GM19438 (cell line): Measurements from ENCODE around the gene MGAT4B.

ENCODE experiments used
- ATAC-seq: cut with Tn5 transposase; IDR thresholded peaks from one replicate; pipeline ENCODE4 v1.9.1; 2021; ENCODE audit warnings: low read depth; ENCODE audit not compliant: unreplicated experiment

MGAT4B gene

DNA sequence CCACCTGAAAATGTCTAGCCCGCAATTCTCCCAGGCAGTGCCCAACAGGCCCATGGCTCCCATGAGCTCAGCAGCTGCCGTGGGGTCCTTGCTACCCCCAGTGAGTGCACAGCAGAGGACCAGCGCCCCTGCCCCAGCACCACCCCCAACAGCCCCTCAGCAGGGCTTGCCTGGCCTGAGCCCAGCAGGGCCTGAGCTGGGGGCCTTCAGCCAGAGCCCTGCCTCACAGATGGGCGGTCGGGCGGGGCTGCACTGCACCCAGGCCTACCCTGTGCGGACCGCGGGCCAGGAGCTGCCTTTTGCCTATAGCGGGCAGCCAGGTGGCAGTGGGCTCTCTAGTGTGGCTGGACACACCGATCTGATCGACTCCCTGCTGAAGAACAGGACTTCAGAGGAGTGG is 32.2 kb downstream of the MGAT4B start:
- no peak for ATAC-seq

GRCh38 chr5:179773686-179774040 is 33.0 kb downstream of the MGAT4B start:
- ATAC-seq: no peak

DNA sequence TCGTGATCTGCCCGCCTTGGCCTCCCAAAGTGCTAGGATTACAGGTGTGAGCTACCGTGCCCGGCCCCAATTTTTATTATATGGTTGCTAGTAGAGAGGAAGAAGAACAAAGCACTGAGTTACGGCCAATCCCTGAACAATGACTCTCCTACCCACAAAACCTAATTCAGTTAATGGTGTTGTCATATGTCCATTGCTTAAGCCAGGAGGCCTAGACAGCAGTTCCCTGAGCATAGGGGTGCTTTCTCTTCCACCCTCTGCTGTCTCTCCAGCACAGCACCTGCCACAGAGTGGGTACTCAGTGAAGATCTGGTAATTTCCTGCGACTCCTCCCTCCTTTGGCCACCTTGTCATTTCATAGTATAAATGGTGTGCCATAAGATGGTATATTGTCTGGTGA is 34.3 kb downstream of the MGAT4B start:
- no peak for ATAC-seq

- no peak for ATAC-seq
Measured at GRCh38 chr5:179771311-179771895, 35.3 kb downstream of the MGAT4B start.

DNA sequence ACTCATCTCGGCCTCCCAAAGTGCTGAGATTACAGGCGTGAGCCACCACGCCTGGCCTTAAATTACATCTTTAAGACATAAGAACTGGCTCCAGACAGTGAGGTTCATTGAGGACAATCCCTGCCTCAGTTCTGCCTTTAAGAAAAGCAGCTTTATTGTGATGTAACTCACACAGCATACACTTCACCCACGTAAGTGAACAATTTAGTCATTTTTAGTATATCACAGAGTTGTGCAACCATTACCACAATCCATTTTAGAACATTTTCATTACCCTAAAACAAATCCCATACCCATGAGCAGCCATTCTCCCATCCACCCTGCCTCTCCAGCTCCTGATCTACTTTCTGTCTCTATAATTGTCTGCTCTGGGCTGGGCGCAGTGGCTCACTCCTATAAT is 36.9 kb downstream of the MGAT4B start:
- no peak for ATAC-seq

DNA sequence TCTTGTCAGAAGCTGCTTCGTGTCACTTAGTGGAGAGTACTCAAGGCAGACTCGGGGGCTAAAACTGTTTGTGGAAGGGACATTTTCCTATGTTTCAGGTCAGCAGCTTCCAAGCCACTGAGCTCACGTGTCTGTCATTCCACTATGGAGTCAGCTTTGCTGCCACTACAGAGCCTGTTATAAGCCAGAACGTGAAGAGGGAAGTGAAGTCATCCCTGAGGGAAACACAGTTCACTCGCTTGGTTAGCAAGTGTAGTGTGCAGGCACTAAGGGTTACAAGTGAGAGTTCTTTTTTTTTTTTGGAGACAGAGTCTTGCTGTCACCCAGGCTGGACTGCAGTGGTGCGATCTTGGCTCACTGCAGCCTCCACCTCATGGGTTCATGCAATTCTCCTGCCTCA is 37.4 kb downstream of the MGAT4B start:
- no peak for ATAC-seq

GRCh38 chr5:179768326-179769085 is 38.2 kb downstream of the MGAT4B start:
- no peak for ATAC-seq

DNA sequence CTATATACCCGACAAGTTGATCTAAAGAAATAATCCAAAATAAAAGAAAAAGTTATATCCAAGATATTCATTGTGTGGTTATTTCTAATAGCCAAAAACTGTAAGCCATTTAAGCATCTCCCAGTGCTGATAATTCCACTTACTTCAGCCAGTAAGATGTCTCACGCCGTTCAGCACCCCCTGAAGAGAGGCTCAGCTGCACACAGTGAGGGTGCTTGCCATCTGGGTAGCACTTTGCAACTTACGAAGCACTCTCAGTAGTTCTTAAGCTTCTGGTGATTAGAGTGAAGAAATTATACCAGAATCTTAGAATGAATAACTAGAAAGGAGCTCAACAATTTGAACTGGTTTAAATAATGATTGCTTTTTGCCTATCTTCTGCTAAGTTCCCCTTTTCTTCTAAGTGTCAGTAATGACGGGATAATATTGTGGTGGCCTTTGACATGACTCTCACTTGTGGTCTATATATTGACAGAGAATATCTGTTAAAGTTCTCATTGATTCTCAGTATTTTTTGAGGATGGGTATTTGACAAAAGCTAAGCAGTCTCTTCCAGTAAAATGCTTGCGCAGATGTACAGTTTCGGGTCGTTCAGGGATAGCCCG is 39.1 kb downstream of the MGAT4B start:
- ATAC-seq: no peak

- no peak for ATAC-seq
Measured at GRCh38 chr5:179766726-179767455, 39.8 kb downstream of the MGAT4B start.

- no peak for ATAC-seq
Measured at GRCh38 chr5:179766021-179766725, 40.5 kb downstream of the MGAT4B start.

- ATAC-seq: no peak
Measured at GRCh38 chr5:179765400-179765799, 41.3 kb downstream of the MGAT4B start.

GRCh38 chr5:179764056-179764455 is 42.6 kb downstream of the MGAT4B start:
- ATAC-seq: no peak

DNA sequence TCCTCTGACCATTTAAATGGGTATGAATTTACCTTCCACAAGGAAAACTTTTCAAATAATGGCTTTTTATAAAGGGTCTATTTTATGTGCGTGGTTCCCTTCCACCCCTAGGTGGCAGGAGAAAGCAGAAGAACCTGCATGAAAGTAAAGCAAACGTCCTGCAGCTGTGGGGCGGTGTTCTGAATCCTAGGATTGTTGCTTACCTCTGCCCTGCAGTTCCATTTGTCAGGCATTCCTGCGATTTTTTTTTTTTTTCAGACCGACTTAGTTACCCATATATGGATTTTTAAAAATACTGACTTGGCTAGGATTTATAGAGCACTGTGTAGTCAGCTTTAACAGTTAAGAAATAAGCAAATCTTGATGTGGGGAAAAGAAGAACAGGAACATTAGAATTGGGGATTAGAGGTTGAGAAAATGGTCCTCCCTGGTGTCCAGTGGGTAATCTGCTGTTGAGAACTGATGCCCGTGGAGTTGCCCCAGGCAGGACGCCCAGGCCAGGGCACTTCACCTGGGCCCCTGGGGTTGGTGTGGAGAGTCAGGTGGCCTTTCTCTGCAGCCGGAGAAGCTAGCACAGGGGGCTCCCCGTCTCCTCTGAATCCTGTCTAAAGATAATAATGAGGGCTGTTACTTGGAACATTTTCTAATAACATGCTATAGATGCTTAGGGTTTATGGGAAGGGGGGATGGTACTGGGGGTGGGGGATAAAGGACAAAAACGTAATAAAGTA is 43.3 kb downstream of the MGAT4B start:
- no peak for ATAC-seq

GRCh38 chr5:179762781-179763176 is 43.9 kb downstream of the MGAT4B start:
- no peak for ATAC-seq

DNA sequence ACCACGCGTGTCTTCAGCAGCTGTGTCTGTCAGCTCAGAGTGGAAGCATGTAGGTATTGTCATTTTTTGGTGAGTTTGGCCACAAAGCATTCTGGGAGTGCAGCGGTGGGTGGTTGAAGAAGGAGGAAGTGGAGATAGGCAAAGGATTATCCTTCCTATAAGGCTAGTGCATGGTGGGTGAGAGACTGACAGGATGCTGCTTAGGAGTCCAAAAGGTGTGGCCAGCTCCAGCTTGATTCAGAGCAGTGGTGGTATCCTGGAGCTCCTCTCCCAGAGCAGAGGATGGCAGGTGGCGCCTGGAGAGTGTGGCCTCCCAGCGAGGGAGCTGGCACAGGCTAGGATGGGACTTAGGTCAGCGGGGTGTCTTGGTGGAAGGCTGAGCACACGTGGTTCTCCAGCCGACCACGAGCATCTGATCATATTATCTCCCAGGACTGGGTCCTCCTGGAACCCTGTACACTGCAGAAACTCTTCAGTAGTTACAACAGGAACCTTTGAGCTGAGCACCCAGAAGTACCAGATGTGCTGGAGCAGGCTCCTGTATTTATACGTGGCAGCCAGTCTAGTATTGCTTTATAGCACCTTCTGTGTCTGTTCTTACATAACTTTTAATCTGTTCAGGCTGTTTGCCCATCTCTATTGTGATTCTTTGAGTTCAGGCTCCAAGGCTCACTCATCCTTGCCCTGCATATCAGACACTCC is 44.4 kb downstream of the MGAT4B start:
- ATAC-seq: no peak

GRCh38 chr5:179759581-179760551 is 46.8 kb downstream of the MGAT4B start:
- no peak for ATAC-seq

GRCh38 chr5:179758955-179759354 is 47.7 kb downstream of the MGAT4B start:
- ATAC-seq: no peak

- no peak for ATAC-seq
Measured at GRCh38 chr5:179755022-179755421, 51.6 kb downstream of the MGAT4B start.
